ENCODE data around the gene CCDC167.

Gene CCDC167

GRCh38 chr6:37519461-37519860 lies 19.8 kb upstream of the CCDC167 start:
- Histone ChIP-seq H3K4me3 (ENCODE audit: low read depth in 1 of 2, low read length in 2 of 2) (no peak overlapping the region), H3K9ac (ENCODE audit: low read depth in 1 of 2, low read length in 2 of 2) (no peak overlapping the region), H3K9me3 (ENCODE audit: control insufficient read depth in 1 of 2, low read length in 2 of 2) (no peaks in the 10 kb centered on the region), H3K27ac (ENCODE audit: low read depth, low read length) (no peak overlapping the region), H3K27me3 (ENCODE audit: control insufficient read depth in 1 of 2, insufficient read depth in 2 of 2, low read length in 2 of 2) (peaks cover 4 to 6% of the 10 kb centered on the region in 2 donors), H3K4me1 (ENCODE audit: control insufficient read depth in 1 of 2, insufficient read depth in 2 of 2, low read length in 2 of 2) (peaks cover 19 to 29% of the 10 kb centered on the region in 2 donors), H3K36me3 (ENCODE audit: control insufficient read depth in 1 of 2, insufficient read depth in 2 of 2, low read length in 2 of 2) (no peaks in the 10 kb centered on the region)

DNA sequence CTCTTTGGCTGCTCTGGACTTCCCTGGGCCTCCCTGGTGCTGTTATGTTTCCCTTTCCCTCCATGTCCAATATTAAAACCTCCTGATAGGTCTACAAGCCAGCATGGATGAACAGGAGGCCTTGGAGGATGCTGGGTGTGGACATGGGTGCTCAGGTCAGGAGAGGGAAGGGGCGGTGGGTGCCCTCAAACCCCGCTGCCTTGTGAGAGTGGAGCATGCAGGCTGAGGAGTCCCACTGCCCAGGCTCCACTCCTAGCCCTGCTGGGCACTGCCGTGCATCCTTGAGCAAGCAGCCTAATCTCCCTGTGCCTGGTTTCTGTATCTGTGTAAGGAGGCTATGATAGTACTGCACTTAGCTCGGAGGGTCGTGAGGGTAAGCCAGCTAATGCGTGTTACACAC lies 18.4 kb upstream of the CCDC167 start:
- Histone ChIP-seq H3K4me1 (ENCODE audit: control insufficient read depth in 1 of 2, insufficient read depth in 2 of 2, low read length in 2 of 2) (peaks cover 20 to 29% of the 10 kb centered on the region in 2 donors), H3K4me3 (ENCODE audit: low read depth in 1 of 2, low read length in 2 of 2) (no peak overlapping the region), H3K27ac (ENCODE audit: low read depth, low read length) (no peak overlapping the region), H3K36me3 (ENCODE audit: control insufficient read depth in 1 of 2, insufficient read depth in 2 of 2, low read length in 2 of 2) (no peaks in the 10 kb centered on the region), H3K9me3 (ENCODE audit: control insufficient read depth in 1 of 2, low read length in 2 of 2) (no peaks in the 10 kb centered on the region), H3K9ac (ENCODE audit: low read depth in 1 of 2, low read length in 2 of 2) (no peak overlapping the region), H3K27me3 (ENCODE audit: control insufficient read depth in 1 of 2, insufficient read depth in 2 of 2, low read length in 2 of 2) (peaks cover 4 to 9% of the 10 kb centered on the region in 2 donors)

GRCh38 chr6:37517411-37517812 lies 17.7 kb upstream of the CCDC167 start:
- Histone ChIP-seq H3K4me1 (ENCODE audit: control insufficient read depth in 1 of 2, insufficient read depth in 2 of 2, low read length in 2 of 2) (peaks cover 20 to 29% of the 10 kb centered on the region in 2 donors), H3K27me3 (ENCODE audit: control insufficient read depth in 1 of 2, insufficient read depth in 2 of 2, low read length in 2 of 2) (peaks cover 8% of the 10 kb centered on the region in 2 donors), H3K27ac (ENCODE audit: low read depth, low read length) (no peak overlapping the region)

GRCh38 chr6:37516920-37517405 lies 17.3 kb upstream of the CCDC167 start:
- Histone ChIP-seq H3K27ac (ENCODE audit: low read depth, low read length) (no peak overlapping the region), H3K9me3 (ENCODE audit: control insufficient read depth in 1 of 2, low read length in 2 of 2) (no peaks in the 10 kb centered on the region), H3K9ac (ENCODE audit: low read depth in 1 of 2, low read length in 2 of 2) (peak overlapping the region; percentile 2 to 10)

More at GRCh38 chr6:37517411-37517812, 17.7 kb upstream of the CCDC167 start:
- Histone ChIP-seq H3K4me3 (ENCODE audit: low read depth in 1 of 2, low read length in 2 of 2) (peak overlapping the region in 1 of 2 donors; percentile 5), H3K9me3 (ENCODE audit: control insufficient read depth in 1 of 2, low read length in 2 of 2) (no peaks in the 10 kb centered on the region), H3K36me3 (ENCODE audit: control insufficient read depth in 1 of 2, insufficient read depth in 2 of 2, low read length in 2 of 2) (no peaks in the 10 kb centered on the region), H3K9ac (ENCODE audit: low read depth in 1 of 2, low read length in 2 of 2) (peak overlapping the region in 1 of 2 donors; percentile 10)

DNA sequence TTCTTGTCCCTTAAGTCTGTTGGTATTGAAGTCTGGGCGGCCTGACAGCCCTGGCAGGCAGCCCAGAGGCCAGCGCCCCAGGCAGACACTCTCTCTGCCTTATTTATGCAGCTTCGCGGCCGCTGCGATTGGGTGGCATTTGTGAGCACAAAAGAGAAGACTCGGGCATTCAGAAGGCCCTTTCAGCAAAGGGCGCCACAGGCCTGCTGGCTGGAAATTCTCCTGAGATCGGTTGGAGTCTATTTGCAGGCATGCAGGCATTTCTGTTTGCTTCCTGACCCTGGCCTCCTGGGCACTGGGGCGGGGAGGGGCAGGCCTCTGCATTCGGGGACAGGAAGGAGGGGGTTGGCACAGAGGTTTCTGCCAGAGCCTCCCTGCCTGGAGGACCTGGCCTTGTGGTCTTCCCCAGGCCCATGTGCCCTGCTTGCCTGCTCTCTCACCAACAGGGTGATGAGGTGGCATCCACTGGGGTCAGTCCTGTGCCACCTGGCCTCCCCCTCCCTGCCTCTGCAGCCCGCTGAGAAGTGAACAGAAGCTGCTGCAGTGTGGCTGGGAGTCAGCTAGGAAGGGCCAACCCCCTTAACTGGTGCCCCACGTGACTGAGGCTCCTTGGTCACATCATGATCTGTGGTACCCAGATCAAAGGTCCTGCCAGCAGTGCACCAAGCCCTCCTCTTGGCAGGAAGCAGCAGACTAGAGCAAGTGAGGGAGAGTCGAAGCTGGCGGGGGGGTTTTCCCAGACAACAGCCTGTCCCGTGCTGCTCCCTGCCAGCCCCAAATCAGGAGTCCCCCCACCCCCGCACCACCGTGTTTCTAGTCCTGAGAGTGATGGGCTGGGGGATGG lies 16.6 kb upstream of the CCDC167 start:
- H3K27me3 ChIP-seq (ENCODE audit: control insufficient read depth in 1 of 2, insufficient read depth in 2 of 2, low read length in 2 of 2) = peaks cover 8 to 13% of the 10 kb centered on the region in 2 donors
- peak overlapping the region; percentile 23 to 48 for H3K4me3 ChIP-seq (ENCODE audit: low read depth in 1 of 2, low read length in 2 of 2)
- peak overlapping the region; percentile 26 to 63 for H3K9ac ChIP-seq (ENCODE audit: low read depth in 1 of 2, low read length in 2 of 2)
- H3K36me3 ChIP-seq (ENCODE audit: control insufficient read depth in 1 of 2, insufficient read depth in 2 of 2, low read length in 2 of 2) = no peaks in the 10 kb centered on the region
- H3K4me1 ChIP-seq (ENCODE audit: control insufficient read depth in 1 of 2, insufficient read depth in 2 of 2, low read length in 2 of 2) = peaks cover 20 to 29% of the 10 kb centered on the region in 2 donors
- H3K9me3 ChIP-seq (ENCODE audit: control insufficient read depth in 1 of 2, low read length in 2 of 2) = no peaks in the 10 kb centered on the region
- no peak overlapping the region for H3K27ac ChIP-seq (ENCODE audit: low read depth, low read length)

More at GRCh38 chr6:37516920-37517405, 17.3 kb upstream of the CCDC167 start:
- Histone ChIP-seq H3K27me3 (ENCODE audit: control insufficient read depth in 1 of 2, insufficient read depth in 2 of 2, low read length in 2 of 2) (peaks cover 6 to 11% of the 10 kb centered on the region in 2 donors), H3K4me3 (ENCODE audit: low read depth in 1 of 2, low read length in 2 of 2) (peak overlapping the region; percentile 5 to 23), H3K4me1 (ENCODE audit: control insufficient read depth in 1 of 2, insufficient read depth in 2 of 2, low read length in 2 of 2) (peaks cover 20 to 29% of the 10 kb centered on the region in 2 donors), H3K36me3 (ENCODE audit: control insufficient read depth in 1 of 2, insufficient read depth in 2 of 2, low read length in 2 of 2) (no peaks in the 10 kb centered on the region)

- no peak overlapping the region for H3K27ac ChIP-seq (ENCODE audit: low read depth, low read length)
- H3K9me3 ChIP-seq (ENCODE audit: control insufficient read depth in 1 of 2, low read length in 2 of 2) = no peaks in the 10 kb centered on the region
- H3K27me3 ChIP-seq (ENCODE audit: control insufficient read depth in 1 of 2, insufficient read depth in 2 of 2, low read length in 2 of 2) = peaks cover 8 to 13% of the 10 kb centered on the region in 2 donors
- H3K4me3 ChIP-seq (ENCODE audit: low read depth in 1 of 2, low read length in 2 of 2) = peak overlapping the region in 1 of 2 donors; percentile 48
- no peaks in the 10 kb centered on the region for H3K36me3 ChIP-seq (ENCODE audit: control insufficient read depth in 1 of 2, insufficient read depth in 2 of 2, low read length in 2 of 2)
- H3K4me1 ChIP-seq (ENCODE audit: control insufficient read depth in 1 of 2, insufficient read depth in 2 of 2, low read length in 2 of 2) = peaks cover 20 to 29% of the 10 kb centered on the region in 2 donors
- H3K9ac ChIP-seq (ENCODE audit: low read depth in 1 of 2, low read length in 2 of 2) = peak overlapping the region; percentile 26 to 63
Observed at GRCh38 chr6:37515712-37516075, 16.0 kb upstream of the CCDC167 start.

- Histone ChIP-seq H3K9ac (ENCODE audit: low read depth in 1 of 2, low read length in 2 of 2) (no peak overlapping the region), H3K27me3 (ENCODE audit: control insufficient read depth in 1 of 2, insufficient read depth in 2 of 2, low read length in 2 of 2) (peaks cover 8 to 13% of the 10 kb centered on the region in 2 donors), H3K9me3 (ENCODE audit: control insufficient read depth in 1 of 2, low read length in 2 of 2) (no peaks in the 10 kb centered on the region), H3K27ac (ENCODE audit: low read depth, low read length) (no peak overlapping the region), H3K4me1 (ENCODE audit: control insufficient read depth in 1 of 2, insufficient read depth in 2 of 2, low read length in 2 of 2) (peaks cover 20 to 29% of the 10 kb centered on the region in 2 donors), H3K4me3 (ENCODE audit: low read depth in 1 of 2, low read length in 2 of 2) (no peak overlapping the region), H3K36me3 (ENCODE audit: control insufficient read depth in 1 of 2, insufficient read depth in 2 of 2, low read length in 2 of 2) (no peaks in the 10 kb centered on the region)
Observed at GRCh38 chr6:37514837-37515236, 15.1 kb upstream of the CCDC167 start.

DNA sequence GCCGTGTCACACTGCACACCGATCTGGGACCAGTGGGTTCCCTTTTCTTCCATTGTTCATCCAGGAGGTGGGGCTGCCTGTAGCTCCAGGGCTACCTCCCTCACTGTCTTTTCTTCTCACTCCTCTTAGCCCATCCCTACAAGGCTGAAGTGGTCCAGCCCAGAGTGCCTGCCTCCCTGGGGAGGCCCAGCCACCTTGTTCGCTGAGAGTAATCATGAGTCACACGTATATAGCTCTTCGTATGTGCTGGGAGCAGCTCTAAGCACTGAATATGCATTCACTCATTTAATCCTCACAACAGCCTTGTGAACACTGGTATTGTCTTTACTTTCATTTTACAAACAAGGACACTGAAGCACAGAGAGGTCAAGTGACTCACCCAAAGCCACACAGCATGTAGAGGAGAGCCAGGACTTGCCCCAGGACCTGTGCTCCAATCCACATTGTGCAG lies 14.7 kb upstream of the CCDC167 start:
- peaks cover 8 to 13% of the 10 kb centered on the region in 2 donors for H3K27me3 ChIP-seq (ENCODE audit: control insufficient read depth in 1 of 2, insufficient read depth in 2 of 2, low read length in 2 of 2)
- H3K27ac ChIP-seq (ENCODE audit: low read depth, low read length) = no peak overlapping the region
- no peaks in the 10 kb centered on the region for H3K36me3 ChIP-seq (ENCODE audit: control insufficient read depth in 1 of 2, insufficient read depth in 2 of 2, low read length in 2 of 2)
- H3K4me3 ChIP-seq (ENCODE audit: low read depth in 1 of 2, low read length in 2 of 2) = no peak overlapping the region
- peaks cover 20 to 29% of the 10 kb centered on the region in 2 donors for H3K4me1 ChIP-seq (ENCODE audit: control insufficient read depth in 1 of 2, insufficient read depth in 2 of 2, low read length in 2 of 2)
- no peak overlapping the region for H3K9ac ChIP-seq (ENCODE audit: low read depth in 1 of 2, low read length in 2 of 2)
- no peaks in the 10 kb centered on the region for H3K9me3 ChIP-seq (ENCODE audit: control insufficient read depth in 1 of 2, low read length in 2 of 2)

GRCh38 chr6:37513576-37513975 lies 13.9 kb upstream of the CCDC167 start:
- no peak overlapping the region for H3K27ac ChIP-seq (ENCODE audit: low read depth, low read length)
- no peaks in the 10 kb centered on the region for H3K9me3 ChIP-seq (ENCODE audit: control insufficient read depth in 1 of 2, low read length in 2 of 2)
- H3K4me1 ChIP-seq (ENCODE audit: control insufficient read depth in 1 of 2, insufficient read depth in 2 of 2, low read length in 2 of 2) = peaks cover 20 to 29% of the 10 kb centered on the region in 2 donors
- H3K9ac ChIP-seq (ENCODE audit: low read depth in 1 of 2, low read length in 2 of 2) = no peak overlapping the region
- H3K36me3 ChIP-seq (ENCODE audit: control insufficient read depth in 1 of 2, insufficient read depth in 2 of 2, low read length in 2 of 2) = no peaks in the 10 kb centered on the region
- H3K27me3 ChIP-seq (ENCODE audit: control insufficient read depth in 1 of 2, insufficient read depth in 2 of 2, low read length in 2 of 2) = peaks cover 8 to 13% of the 10 kb centered on the region in 2 donors
- H3K4me3 ChIP-seq (ENCODE audit: low read depth in 1 of 2, low read length in 2 of 2) = no peak overlapping the region

GRCh38 chr6:37513155-37513554 lies 13.5 kb upstream of the CCDC167 start:
- Histone ChIP-seq H3K9me3 (ENCODE audit: control insufficient read depth in 1 of 2, low read length in 2 of 2) (no peaks in the 10 kb centered on the region), H3K27ac (ENCODE audit: low read depth, low read length) (no peak overlapping the region)

More at GRCh38 chr6:37513155-37513554, 13.5 kb upstream of the CCDC167 start:
- Histone ChIP-seq H3K36me3 (ENCODE audit: control insufficient read depth in 1 of 2, insufficient read depth in 2 of 2, low read length in 2 of 2) (no peaks in the 10 kb centered on the region), H3K9ac (ENCODE audit: low read depth in 1 of 2, low read length in 2 of 2) (no peak overlapping the region), H3K4me3 (ENCODE audit: low read depth in 1 of 2, low read length in 2 of 2) (no peak overlapping the region), H3K27me3 (ENCODE audit: control insufficient read depth in 1 of 2, insufficient read depth in 2 of 2, low read length in 2 of 2) (peaks cover 8 to 13% of the 10 kb centered on the region in 2 donors), H3K4me1 (ENCODE audit: control insufficient read depth in 1 of 2, insufficient read depth in 2 of 2, low read length in 2 of 2) (peaks cover 24 to 31% of the 10 kb centered on the region in 2 donors)
